Lung (tissue), 12 donors: ENCODE measurements around the gene TRERF1. TPM values are rescaled to one million over a fixed set of nuclear protein-coding genes. Genes with fewer than 3 reads are reported as not detected.
A peak's percentile ranks its signal among the peaks of the same experiment; 100 is the strongest.

Experiments used
- ATAC-seq: fragments of 200-7000 bp; cut with Tn5 transposase; one replicate; pipeline ENCODE4 v1.9.1; 2020; ENCODE audit warnings: moderate number of reproducible peaks; ENCODE audit not compliant: insufficient read depth, low FRiP score
- DNase-seq, 3 donors: peaks; one replicate each; pipeline ENCODE4 v3.0.0-alpha.2; 2013 to 2017
- H3K27ac ChIP-seq, 2 donors: one replicate each; pipeline ENCODE4 v1.5.1; 2013; ENCODE audit warnings: mild to moderate bottlenecking in 2 of 2, moderate library complexity in 2 of 2, control low read depth in 1 of 2, inconsistent platforms in 1 of 2, low read depth in 1 of 2, low read length in 1 of 2
- H3K27me3 ChIP-seq, 3 donors: one replicate each; pipeline ENCODE4 v1.5.1; 2013; ENCODE audit warnings: low read length in 2 of 3; ENCODE audit not compliant: control insufficient read depth in 3 of 3, insufficient read depth in 3 of 3
- H3K36me3 ChIP-seq, 4 donors: one replicate each; pipeline ENCODE4 v1.5.1; 2013; ENCODE audit warnings: low read length in 4 of 4, mild to moderate bottlenecking in 1 of 4, moderate library complexity in 1 of 4; ENCODE audit not compliant: control insufficient read depth in 4 of 4, insufficient read depth in 4 of 4
- H3K4me1 ChIP-seq, 5 donors: one replicate each; pipeline ENCODE4 v1.5.1; 2013; ENCODE audit warnings: low read length in 5 of 5, mild to moderate bottlenecking in 2 of 5, moderate library complexity in 1 of 5; ENCODE audit not compliant: control insufficient read depth in 5 of 5, insufficient read depth in 5 of 5
- H3K4me3 ChIP-seq: one replicate; pipeline ENCODE4 v1.5.1; 2013; ENCODE audit warnings: mild to moderate bottlenecking, control low read depth, moderate library complexity
- H3K9ac ChIP-seq, 2 donors: one replicate each; pipeline ENCODE4 v1.5.1; 2013; ENCODE audit warnings: low read length in 2 of 2, control low read depth in 1 of 2; ENCODE audit not compliant: insufficient read depth in 1 of 2
- H3K9me3 ChIP-seq, 4 donors: one replicate each; pipeline ENCODE4 v1.5.1; 2013; ENCODE audit warnings: low read length in 3 of 4, mild to moderate bottlenecking in 1 of 4, moderate library complexity in 1 of 4; ENCODE audit not compliant: control insufficient read depth in 4 of 4, insufficient read depth in 3 of 4
- WGBS, 2 donors: extraction: QIAGEN DNeasy Blood & Tissue Kit; methylation state at CpG; one replicate each; pipeline ENCODE4 v1.1.7; 2013; 5-methylcytosine and 5-hydroxymethylcytosine counted together
- polyA plus RNA-seq, 2 donors: library from polyadenylated mRNA; stranded (reverse); fragments of 200-250 nt; gene quantifications; one replicate each; pipeline ENCODE4 v1.2.1, GENCODE V29; 2013
- total RNA-seq, 2 donors: library from RNA; depleted of rRNA in 1 of 2; stranded (reverse); fragments of >200 nt in 1 of 2; gene quantifications; one replicate each; pipeline ENCODE4 v1.2.1, GENCODE V29; 2014 to 2021
- TF ChIP-seq, protein P1 (sequence below): IDR thresholded peaks from 2 replicates; pipeline ENCODE4 v1.5.1; 2012; ENCODE audit warnings: mild to moderate bottlenecking; ENCODE audit errors: control extremely low read depth, extremely low read depth
- donor health status: control.
- donor health status: control.
- donor health status: Bipolar disorder and iron deficiency.
- donor health status: healthy.
- donor health status: DM: yes; HTN: yes; CAD: no.

The TRERF1 gene
- total and polyA plus RNA-seq, 4 donors, result 1.2 to 10.4 (median 3.3) TPM

DNA sequence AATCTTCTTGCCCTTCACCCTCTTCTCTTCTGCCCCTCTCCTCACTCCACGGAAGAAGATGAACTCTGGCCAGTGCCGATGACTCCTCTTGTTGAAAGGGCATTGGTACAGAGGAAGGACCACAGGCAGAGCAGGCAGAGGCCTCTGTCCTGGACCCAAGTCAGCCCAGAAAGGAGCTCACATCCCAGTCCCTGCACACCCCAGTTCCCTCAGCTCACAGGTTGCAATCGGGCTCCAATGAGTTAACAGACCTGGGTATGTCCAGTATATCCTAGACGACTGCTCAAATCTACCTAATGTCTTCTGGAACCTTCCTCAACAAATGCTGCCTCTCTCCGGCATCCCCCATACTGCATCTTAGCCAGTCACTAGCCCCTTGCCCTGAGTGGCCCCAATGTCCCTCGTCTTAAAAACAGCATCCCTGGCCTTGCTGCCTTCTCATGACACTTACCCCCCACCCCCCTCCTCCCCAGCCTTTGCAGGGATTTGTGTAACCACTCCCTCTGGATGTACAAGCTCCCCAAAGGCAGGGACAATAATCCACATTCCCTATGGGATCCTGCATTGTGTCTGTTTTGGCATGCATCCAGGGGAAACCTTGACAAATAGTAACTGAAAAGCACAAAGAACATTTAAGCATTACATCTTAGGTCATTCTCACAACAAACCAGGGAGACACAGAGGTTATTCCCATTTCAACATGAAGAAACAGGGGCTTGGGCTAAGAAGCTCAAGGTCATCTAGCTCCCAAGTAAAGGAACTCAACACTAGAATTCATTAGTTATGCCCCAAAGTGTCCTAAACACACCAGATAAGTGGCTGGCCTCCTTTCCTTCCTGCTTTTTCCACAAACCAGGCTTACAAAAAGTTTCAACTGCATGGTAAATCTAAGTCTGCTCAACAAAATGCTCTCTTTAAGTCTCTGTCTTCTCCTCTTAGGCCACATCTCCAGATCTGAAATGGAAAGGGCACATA, 45.1 kb downstream of the TRERF1 start:
- no peak for ATAC-seq
- H3K27ac ChIP-seq, result peak overlapping the region in 1 of 2 donors; percentile 49

DNA sequence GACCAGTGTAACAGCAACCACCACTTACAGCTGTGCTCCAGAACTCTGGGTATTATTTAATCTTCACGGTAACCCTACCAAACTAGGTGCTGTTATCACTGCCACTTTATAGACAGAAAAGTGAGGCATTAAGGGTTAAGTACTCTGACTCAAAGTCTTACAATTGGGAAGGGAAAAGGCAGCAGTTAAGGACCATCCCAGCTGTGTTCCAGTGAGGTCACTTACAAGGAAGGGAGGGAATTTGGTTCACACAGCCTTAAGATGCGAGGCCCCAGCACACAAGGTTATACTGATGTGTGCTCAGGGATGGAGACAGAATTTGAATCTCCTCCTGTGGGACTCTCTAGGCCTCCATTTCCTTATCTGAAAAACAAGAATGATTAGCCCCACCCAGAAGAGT, 46.7 kb downstream of the TRERF1 start:
- peak overlapping the region in 1 of 2 donors; percentile 61 for H3K27ac ChIP-seq
- TF ChIP-seq, protein P1, sequence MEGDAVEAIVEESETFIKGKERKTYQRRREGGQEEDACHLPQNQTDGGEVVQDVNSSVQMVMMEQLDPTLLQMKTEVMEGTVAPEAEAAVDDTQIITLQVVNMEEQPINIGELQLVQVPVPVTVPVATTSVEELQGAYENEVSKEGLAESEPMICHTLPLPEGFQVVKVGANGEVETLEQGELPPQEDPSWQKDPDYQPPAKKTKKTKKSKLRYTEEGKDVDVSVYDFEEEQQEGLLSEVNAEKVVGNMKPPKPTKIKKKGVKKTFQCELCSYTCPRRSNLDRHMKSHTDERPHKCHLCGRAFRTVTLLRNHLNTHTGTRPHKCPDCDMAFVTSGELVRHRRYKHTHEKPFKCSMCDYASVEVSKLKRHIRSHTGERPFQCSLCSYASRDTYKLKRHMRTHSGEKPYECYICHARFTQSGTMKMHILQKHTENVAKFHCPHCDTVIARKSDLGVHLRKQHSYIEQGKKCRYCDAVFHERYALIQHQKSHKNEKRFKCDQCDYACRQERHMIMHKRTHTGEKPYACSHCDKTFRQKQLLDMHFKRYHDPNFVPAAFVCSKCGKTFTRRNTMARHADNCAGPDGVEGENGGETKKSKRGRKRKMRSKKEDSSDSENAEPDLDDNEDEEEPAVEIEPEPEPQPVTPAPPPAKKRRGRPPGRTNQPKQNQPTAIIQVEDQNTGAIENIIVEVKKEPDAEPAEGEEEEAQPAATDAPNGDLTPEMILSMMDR, result no peak
- ATAC-seq (no peak), DNase-seq (no peak)
- no peaks in the 10 kb centered on the region for H3K36me3 ChIP-seq
- no peaks in the 10 kb centered on the region for H3K27me3 ChIP-seq
- H3K9ac ChIP-seq, result no peak overlapping the region
- H3K9me3 ChIP-seq, result no peaks in the 10 kb centered on the region
- peaks cover 3 to 15% (median 6%) of the 10 kb centered on the region in 5 donors for H3K4me1 ChIP-seq
- WGBS, 2 donors, result 78 to 82% methylated on average over 2 of the region's 2 CpGs
- no peak overlapping the region for H3K4me3 ChIP-seq

More for the DNA sequence above, 45.1 kb downstream of the TRERF1 start:
- Histone ChIP-seq H3K36me3 (no peaks in the 10 kb centered on the region), H3K9me3 (no peaks in the 10 kb centered on the region), H3K4me1 (peaks cover 4 to 23% (median 6%) of the 10 kb centered on the region in 5 donors), H3K27me3 (no peaks in the 10 kb centered on the region), H3K4me3 (no peak overlapping the region), H3K9ac (no peak overlapping the region)
- whole genome bisulfite sequencing, 2 donors, result 90 to 92% methylated on average over 6 of the region's 6 CpGs
- peak in 1 of 3 donors; percentile 37 for DNase-seq
- TF ChIP-seq, protein P1, result no peak

DNA sequence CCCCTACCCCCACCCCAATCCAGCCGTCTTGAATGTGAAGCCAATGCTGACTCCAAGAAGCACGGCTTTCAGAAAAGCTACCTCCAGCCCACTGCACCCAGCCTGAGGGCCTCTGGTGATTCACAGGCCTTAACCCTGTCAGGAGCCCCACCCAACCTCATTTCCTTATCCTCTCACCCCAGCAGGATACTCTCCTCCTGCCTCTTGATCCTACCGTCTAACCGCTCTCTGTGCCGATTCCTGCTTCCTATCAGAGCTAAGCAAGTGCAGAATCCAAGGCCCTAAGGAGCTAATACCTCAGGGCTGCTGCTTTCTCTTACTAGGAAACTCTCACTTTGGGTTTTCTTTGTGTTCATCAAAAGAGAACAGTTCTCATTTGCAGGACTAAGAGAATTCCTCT, 47.2 kb downstream of the TRERF1 start:
- Histone ChIP-seq H3K4me3 (no peak overlapping the region), H3K36me3 (no peaks in the 10 kb centered on the region), H3K27me3 (no peaks in the 10 kb centered on the region), H3K4me1 (peaks cover 3 to 11% (median 4%) of the 10 kb centered on the region in 5 donors), H3K9me3 (no peaks in the 10 kb centered on the region), H3K27ac (peak overlapping the region in 1 of 2 donors; percentile 37), H3K9ac (no peak overlapping the region)
- no peak for DNase-seq
- no peak for ATAC-seq
- 33 to 50% methylated on average over 5 of the region's 5 CpGs for WGBS, 2 donors
- TF ChIP-seq, protein P1, result no peak
